Measurements from ENCODE around the gene BOD1L1.

Gene BOD1L1

DNA sequence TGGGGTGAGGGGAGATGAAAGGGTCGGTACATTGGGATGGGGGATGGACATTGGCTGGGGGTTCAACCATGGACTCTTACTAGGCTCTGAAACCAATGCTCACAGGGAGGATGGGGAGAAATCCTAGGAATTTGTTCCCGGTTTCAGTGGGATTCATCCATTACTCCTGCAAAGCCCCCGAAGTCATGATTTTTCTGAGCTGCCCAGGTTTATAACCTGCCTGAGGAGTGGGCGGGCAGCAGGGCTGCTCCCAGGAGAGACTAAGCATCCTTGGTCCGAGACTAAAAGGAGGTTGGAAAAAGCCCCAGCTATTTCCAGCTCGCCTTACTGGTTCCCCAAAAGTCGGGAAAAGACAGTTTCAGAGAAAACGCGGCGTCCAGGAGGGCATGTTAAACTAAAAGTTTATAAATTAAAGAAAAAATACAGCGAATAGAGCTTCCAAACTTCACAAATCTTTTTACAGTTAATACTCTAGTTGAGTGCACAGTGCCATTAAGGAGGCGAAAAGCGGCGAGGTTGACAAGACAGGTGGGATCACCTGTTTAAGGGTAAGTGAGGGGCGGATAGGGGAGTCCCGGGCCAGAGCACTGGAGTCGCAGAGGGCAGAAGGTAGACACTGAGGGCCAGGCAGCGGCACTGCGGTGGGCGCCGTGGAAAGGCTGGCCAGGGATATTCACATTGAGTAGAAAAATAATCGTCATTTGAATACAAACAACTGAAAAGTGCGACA is 86.9 kb downstream of the BOD1L1 start:
- no peak overlapping the region for H3K27ac Mint-ChIP-seq
- peak in 1 of 2 donors; percentile 2 for DNase-seq
- peaks cover 99% of the 10 kb centered on the region for H3K27me3 Mint-ChIP-seq
- H3K9me3 Mint-ChIP-seq, result peaks cover 0 to 8% of the 10 kb centered on the region in 2 donors
- no peak for ATAC-seq
- H3K4me3 Mint-ChIP-seq, result peak overlapping the region; percentile 48 to 77
- H3K4me1 Mint-ChIP-seq, result peaks cover 81% of the 10 kb centered on the region

DNA sequence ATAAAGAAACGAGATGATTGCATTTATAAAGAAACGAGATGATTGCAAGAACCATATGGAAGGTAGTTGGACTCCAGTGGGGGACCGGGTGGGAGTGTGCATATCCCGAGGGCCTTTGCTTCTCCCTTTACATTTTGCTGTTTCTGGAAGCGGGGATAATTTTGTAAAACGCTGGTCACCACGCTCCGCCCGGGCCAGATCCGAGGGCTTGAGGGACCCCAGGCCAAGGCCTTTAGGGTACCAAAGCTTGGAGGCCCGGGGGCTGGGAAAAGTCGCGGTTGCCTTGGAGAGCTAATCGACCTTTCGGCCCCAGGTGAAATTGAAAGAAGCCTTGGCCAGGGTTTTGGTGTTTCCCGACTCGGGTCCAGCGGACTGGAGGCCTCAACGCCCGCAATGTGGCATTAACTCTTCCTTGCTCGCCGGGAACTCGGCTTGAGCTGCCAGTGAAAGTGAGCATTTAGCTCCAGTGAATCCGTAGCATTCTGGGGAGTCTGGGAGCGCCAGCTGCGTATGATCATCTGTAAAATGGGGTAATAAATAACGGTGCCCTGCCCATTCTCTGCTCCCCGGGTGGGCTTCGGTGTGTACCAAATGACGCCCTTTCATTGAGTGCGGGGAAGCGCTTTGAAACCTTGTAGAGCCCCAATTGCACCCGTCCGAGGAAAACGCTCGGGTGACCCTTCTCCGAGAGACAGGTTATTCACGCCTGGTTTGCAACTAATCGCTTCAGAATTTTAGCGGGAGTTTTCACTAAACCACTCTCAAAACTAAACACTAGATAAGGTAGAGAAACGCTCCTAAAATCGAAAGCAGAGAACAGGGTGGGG is 87.7 kb downstream of the BOD1L1 start:
- peaks cover 79% of the 10 kb centered on the region for H3K4me1 Mint-ChIP-seq
- ATAC-seq, result no peak
- H3K4me3 Mint-ChIP-seq, result peak overlapping the region; percentile 42 to 77
- no peak for DNase-seq
- peaks cover 99% of the 10 kb centered on the region for H3K27me3 Mint-ChIP-seq
- no peak overlapping the region for H3K27ac Mint-ChIP-seq
- H3K9me3 Mint-ChIP-seq, result peaks cover 0 to 8% of the 10 kb centered on the region in 2 donors

DNA sequence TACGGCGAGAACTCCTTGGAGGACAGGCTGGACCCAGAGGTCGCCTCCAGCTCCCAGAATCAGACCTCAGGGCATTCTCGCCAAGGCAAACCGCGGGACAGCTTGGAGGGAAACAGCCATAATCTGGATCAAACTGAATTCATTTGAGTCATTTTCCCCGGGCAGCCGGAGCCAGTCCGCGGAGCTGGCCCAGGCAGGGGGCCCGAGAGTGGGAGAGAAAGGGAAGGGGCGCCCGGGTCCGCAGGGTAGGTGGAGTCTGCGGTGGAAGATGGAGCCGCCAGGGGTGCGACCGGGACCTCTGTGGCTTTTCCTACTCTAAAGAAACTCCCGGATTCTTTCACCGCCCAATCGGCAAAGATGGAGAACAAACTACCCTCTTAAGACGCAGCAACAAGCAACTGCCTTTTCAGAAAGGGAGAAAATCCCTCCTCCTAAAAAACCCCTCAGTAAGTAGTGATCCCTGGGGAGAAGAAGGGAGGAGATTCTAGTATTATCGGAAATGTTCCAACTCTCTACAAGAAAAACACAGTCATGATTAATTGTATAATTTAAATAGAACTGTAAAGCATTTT is 88.4 kb downstream of the BOD1L1 start:
- peaks cover 100% of the 10 kb centered on the region for H3K27me3 Mint-ChIP-seq
- DNase-seq, result no peak
- peak overlapping the region; percentile 63 to 77 for H3K4me3 Mint-ChIP-seq
- no peak for ATAC-seq
- no peak overlapping the region for H3K27ac Mint-ChIP-seq
- peaks cover 0 to 8% of the 10 kb centered on the region in 2 donors for H3K9me3 Mint-ChIP-seq
- peaks cover 80% of the 10 kb centered on the region for H3K4me1 Mint-ChIP-seq

DNA sequence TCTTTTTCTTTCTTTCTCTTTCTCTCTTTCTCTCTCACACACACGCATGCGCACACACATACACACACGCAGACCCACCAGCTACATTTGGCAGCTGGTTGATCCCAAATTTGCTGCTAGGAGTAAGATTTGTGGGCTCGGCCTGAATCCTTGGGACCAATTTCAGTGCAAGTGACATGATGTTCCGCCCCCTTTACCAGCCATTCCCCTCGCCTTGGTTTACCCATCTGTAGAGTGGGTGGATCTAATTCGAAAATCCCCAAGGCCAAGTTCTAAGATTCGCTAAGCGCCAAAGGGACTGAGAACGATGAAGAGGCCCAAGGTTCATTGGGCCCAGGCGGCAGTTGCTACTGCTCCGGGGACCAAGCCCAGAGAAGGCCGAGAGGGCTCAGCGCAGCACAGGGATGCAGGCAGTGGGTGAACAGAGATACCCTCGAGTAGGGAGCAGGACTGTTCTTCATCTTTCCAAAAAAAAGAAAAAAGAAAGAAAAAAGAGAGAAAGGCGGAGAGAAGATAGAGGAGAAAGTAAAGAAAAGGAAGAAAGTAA is 89.0 kb downstream of the BOD1L1 start:
- Mint-ChIP-seq H3K9me3 (peaks cover 0 to 8% of the 10 kb centered on the region in 2 donors), H3K4me1 (peaks cover 84% of the 10 kb centered on the region), H3K4me3 (peak overlapping the region; percentile 63 to 73), H3K27ac (peak overlapping the region in 1 of 2 donors; percentile 75), H3K27me3 (peaks cover 100% of the 10 kb centered on the region)
- ATAC-seq (no peak), DNase-seq (no peak)

DNA sequence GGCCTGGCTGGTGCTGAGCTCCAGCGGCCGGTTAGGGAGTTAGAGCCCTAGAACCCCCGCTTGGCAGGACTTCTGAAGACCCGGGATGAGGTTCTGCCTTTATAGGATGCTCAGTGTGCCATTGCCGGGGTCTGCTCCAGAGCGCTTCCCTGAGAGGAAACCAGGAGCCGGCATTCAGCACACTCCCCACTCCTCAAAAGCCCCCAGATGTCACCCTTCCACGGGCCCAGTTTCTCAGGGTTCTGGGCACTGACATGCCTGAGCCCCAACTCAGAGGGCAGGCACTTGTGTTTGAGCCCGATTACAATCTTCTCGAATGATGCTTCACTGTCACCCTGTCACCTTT is 89.7 kb downstream of the BOD1L1 start:
- Mint-ChIP-seq H3K9me3 (peaks cover 0 to 8% of the 10 kb centered on the region in 2 donors), H3K27me3 (peaks cover 100% of the 10 kb centered on the region), H3K27ac (no peak overlapping the region), H3K4me1 (peaks cover 78% of the 10 kb centered on the region), H3K4me3 (peak overlapping the region; percentile 21 to 73)
- peak in 1 of 2 donors; percentile 15 for DNase-seq
- no peak for ATAC-seq

DNA sequence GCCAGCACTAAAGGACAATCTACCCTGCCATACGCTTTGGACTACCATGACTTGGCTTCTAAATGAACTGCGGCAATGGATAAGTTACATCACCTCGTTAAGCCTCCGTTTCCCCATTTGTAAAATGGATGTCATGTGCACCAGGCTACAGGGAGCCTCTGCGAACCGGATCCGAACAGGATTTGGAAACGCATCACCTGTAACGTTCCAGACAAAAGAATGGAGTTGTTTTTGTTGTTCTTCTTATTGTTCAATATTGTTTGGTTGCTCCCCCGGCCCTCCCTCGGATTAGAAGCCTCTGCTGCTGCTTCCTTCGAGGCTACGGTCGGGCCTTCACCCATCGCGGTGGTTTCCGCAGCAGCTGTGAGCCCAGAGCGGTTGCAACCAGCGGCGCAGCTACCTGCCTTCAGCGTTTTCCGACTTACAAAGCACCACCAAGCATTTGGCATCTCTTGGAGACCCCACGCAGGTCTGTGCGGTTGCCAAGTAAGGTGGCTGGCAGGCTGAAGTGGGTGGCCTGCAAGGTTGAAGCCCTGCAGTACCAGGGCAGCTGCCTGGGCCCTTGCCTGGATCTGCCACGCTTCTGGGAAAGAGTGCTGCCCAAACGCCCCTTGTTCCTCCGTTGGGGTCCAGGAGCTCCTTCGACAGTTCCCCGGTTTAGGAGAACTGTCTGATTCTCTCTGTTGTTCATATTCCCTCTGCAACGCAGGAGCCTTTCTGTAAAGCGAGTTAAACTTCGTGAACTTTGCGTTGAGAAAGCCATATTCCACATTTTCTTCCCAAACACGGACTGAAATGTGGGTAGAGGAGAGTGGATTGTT is 90.3 kb downstream of the BOD1L1 start:
- peaks cover 100% of the 10 kb centered on the region for H3K27me3 Mint-ChIP-seq
- DNase-seq (peak in 1 of 2 donors; percentile 26), ATAC-seq (no peak)
- H3K4me1 Mint-ChIP-seq, result peaks cover 72% of the 10 kb centered on the region
- peak overlapping the region in 1 of 2 donors; percentile 9 for H3K4me3 Mint-ChIP-seq
- no peak overlapping the region for H3K27ac Mint-ChIP-seq
- peaks cover 0 to 8% of the 10 kb centered on the region in 2 donors for H3K9me3 Mint-ChIP-seq

- H3K27me3 Mint-ChIP-seq, result peaks cover 100% of the 10 kb centered on the region
- peaks cover 0 to 8% of the 10 kb centered on the region in 2 donors for H3K9me3 Mint-ChIP-seq
- H3K4me1 Mint-ChIP-seq, result peaks cover 70% of the 10 kb centered on the region
- no peak overlapping the region for H3K27ac Mint-ChIP-seq
- H3K4me3 Mint-ChIP-seq, result peak overlapping the region in 1 of 2 donors; percentile 9
- no peak for ATAC-seq
- no peak for DNase-seq
Measured at GRCh38 chr4:13536607-13537006, 90.9 kb downstream of the BOD1L1 start.

DNA sequence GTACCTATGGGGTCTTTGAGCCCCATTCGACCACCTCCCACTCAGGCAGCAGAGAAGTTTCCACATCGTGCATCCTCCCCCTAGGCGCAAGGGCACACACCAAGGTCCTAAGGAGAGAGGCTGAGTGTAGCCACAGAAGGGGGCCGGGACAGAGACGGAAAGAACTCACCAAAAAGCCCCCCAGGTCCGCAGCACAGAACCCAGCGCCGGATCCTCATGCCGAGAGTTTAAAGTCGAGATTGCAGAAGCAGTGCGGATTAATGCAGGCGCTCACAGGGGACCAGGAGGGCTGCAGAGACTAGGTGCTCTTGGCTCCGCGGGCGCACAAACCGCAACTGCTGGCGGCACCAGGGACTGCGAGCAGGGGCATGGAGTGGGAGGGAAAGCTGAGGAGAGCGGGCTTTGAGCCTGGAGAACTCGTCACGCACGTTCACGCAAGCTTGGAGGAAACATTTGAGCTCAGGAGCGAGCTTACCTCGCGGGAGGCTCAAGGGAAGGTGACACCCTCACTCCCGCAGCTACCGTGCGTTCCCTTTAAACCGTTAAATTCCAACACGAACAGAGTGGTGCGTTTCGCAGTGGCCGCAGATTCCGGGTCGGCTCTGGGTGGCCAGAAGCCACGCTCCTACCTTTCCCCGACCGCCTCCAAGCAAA is 91.7 kb downstream of the BOD1L1 start:
- DNase-seq, result peak in 1 of 2 donors; percentile 7
- H3K27me3 Mint-ChIP-seq, result peaks cover 100% of the 10 kb centered on the region
- peaks cover 0 to 8% of the 10 kb centered on the region in 2 donors for H3K9me3 Mint-ChIP-seq
- no peak overlapping the region for H3K4me3 Mint-ChIP-seq
- H3K4me1 Mint-ChIP-seq, result peaks cover 70% of the 10 kb centered on the region
- H3K27ac Mint-ChIP-seq, result no peak overlapping the region
- no peak for ATAC-seq

DNA sequence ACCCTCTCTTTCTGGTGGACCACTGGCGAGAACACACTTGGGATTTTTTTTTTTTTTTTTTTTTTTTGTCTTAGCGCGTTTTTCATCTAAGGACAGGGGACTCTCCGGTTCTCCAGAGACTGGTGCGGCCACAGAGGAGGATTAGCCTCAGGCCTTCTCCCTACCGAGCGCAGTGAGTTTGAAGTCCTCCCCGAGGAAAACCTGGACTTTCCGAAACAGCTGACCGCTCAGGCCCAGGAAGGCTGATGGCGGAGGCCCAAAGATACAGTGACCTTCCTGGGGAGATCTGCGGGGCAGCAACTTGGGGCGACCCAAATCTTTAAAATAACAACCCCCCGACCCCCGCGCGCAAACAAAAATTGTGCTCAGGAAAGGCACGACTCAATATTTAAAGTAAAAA is 92.4 kb downstream of the BOD1L1 start:
- Mint-ChIP-seq H3K4me1 (peaks cover 72% of the 10 kb centered on the region), H3K4me3 (no peak overlapping the region), H3K27ac (peak overlapping the region in 1 of 2 donors; percentile 27), H3K27me3 (peaks cover 100% of the 10 kb centered on the region), H3K9me3 (peaks cover 0 to 8% of the 10 kb centered on the region in 2 donors)
- no peak for ATAC-seq
- no peak for DNase-seq

- Mint-ChIP-seq H3K9me3 (peaks cover 0 to 8% of the 10 kb centered on the region in 2 donors), H3K27me3 (peaks cover 100% of the 10 kb centered on the region), H3K27ac (peak overlapping the region in 1 of 2 donors; percentile 27), H3K4me3 (peak overlapping the region; percentile 29 to 68), H3K4me1 (peaks cover 72% of the 10 kb centered on the region)
- ATAC-seq (peak; percentile 31), DNase-seq (peak in 1 of 2 donors; percentile 6)
Measured at GRCh38 chr4:13534344-13535063, 93.0 kb downstream of the BOD1L1 start.

GRCh38 chr4:13533670-13534343 is 93.7 kb downstream of the BOD1L1 start:
- Mint-ChIP-seq H3K27ac (no peak overlapping the region), H3K4me1 (peaks cover 74% of the 10 kb centered on the region), H3K4me3 (peak overlapping the region in 1 of 2 donors; percentile 68), H3K27me3 (peaks cover 100% of the 10 kb centered on the region), H3K9me3 (peaks cover 0 to 8% of the 10 kb centered on the region in 2 donors)
- ATAC-seq (peak; percentile 29), DNase-seq (no peak)

GRCh38 chr4:13531625-13531998 is 95.9 kb downstream of the BOD1L1 start:
- H3K27ac Mint-ChIP-seq, result no peak overlapping the region
- no peak for ATAC-seq
- H3K27me3 Mint-ChIP-seq, result peaks cover 93% of the 10 kb centered on the region
- no peak for DNase-seq
- H3K4me3 Mint-ChIP-seq, result no peak overlapping the region
- no peaks in the 10 kb centered on the region for H3K9me3 Mint-ChIP-seq
- peaks cover 70% of the 10 kb centered on the region for H3K4me1 Mint-ChIP-seq

DNA sequence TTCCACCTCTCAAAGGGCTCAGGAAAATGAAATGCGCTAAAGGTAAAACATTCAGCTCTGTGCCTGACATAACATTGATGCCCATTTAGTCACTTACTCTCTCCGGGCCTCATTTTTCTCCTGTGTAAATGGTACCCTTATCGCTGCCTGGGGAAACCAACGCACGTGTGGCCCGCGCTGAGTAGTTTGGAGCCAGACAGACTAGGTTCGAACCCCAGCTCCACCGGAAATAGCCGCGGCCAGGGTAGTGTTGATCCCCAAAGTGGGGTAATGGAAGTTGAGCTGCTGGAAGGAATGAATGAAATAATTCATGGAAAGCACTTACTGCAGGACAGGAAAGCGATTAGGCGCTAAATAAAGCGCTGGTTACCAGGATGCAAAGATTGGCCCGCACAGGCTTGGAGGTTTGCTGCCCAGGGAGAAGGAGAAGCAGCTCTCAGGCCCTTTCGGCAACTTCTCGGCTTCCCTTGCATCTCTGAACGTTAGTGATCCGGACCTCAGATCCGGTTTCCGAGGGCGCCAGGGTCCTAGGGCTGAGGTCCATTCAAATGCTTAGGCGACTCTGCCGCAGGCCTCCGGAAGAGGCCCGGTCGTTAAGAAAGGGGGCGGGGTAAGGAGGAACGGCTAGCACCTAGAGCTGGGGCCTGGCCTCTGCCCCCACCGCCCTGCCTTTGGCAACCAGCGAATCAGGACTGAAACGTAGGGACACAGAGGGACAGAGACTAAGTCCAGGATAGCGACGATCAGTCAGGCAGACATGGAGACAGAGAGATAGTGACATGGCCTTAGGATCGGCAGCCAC is 96.5 kb downstream of the BOD1L1 start:
- no peak for ATAC-seq
- no peak for DNase-seq
- H3K27me3 Mint-ChIP-seq, result peaks cover 93% of the 10 kb centered on the region
- H3K4me1 Mint-ChIP-seq, result peaks cover 68% of the 10 kb centered on the region
- H3K27ac Mint-ChIP-seq, result no peak overlapping the region
- H3K4me3 Mint-ChIP-seq, result peak overlapping the region; percentile 50 to 54
- no peaks in the 10 kb centered on the region for H3K9me3 Mint-ChIP-seq
